Upper lobe of left lung (tissue), 6 donors: ENCODE measurements around the gene MACROD2. TPM values are rescaled to one million over a fixed set of nuclear protein-coding genes. Genes with fewer than 3 reads are reported as not detected.
"Not testable (repeated sequence)": the region's sequence is repeated elsewhere in the genome, so short reads cannot be mapped to it uniquely, and the experiment has no call there.

ENCODE experiments used
- ATAC-seq, 2 donors: fragments of 200-7000 bp; cut with Tn5 transposase; one replicate each; pipeline ENCODE4 v1.9.1; 2022; ENCODE audit warnings: mild to moderate bottlenecking in 2 of 2, moderate library complexity in 2 of 2; ENCODE audit not compliant: low FRiP score in 2 of 2
- DNase-seq, 2 donors: peaks; one replicate each; pipeline ENCODE4 v3.0.0-alpha.2; 2019 to 2020
- H3K27ac ChIP-seq, 4 donors: fragments of 200-600 bp; sonication (generic); one replicate each; pipeline ENCODE4 v1.5.1; 2016 to 2019
- H3K27me3 ChIP-seq, 4 donors: fragments of 200-600 bp; sonication (generic); one replicate each; pipeline ENCODE4 v1.5.1; 2017 to 2019
- H3K36me3 ChIP-seq, 4 donors: fragments of 200-600 bp; sonication (generic); one replicate each; pipeline ENCODE4 v1.5.1; 2016 to 2019
- H3K4me1 ChIP-seq, 4 donors: fragments of 200-600 bp; sonication (generic); one replicate each; pipeline ENCODE4 v1.5.1; 2018 to 2019
- H3K4me3 ChIP-seq, 4 donors: fragments of 200-600 bp; sonication (generic); one replicate each; pipeline ENCODE4 v1.5.1; 2017 to 2019; ENCODE audit warnings: mild to moderate bottlenecking in 2 of 4, moderate library complexity in 1 of 4
- H3K9me3 ChIP-seq, 4 donors: fragments of 200-600 bp; sonication (generic); one replicate each; pipeline ENCODE4 v1.5.1; 2018 to 2019
- CTCF ChIP-seq, 6 experiments: fragments of 450-650 bp in 4 of 6; fragments of 200-600 bp in 2 of 6; sonication (generic) in 2 of 6; IDR thresholded peaks; one replicate each; pipeline ENCODE4 v1.5.1; 2016 to 2019; ENCODE audit warnings: antibody characterized with exemption in 6 of 6
- EP300 ChIP-seq, 4 donors: sonication (generic); formaldehyde crosslinking; IDR thresholded peaks; one replicate each; pipeline ENCODE4 v1.5.1; 2017; ENCODE audit warnings: antibody characterized with exemption in 4 of 4, control low read depth in 2 of 4
- POLR2A ChIP-seq, 4 donors: fragments of 450-650 bp; IDR thresholded peaks; one replicate each; pipeline ENCODE4 v1.5.1; 2016 to 2017; ENCODE audit warnings: antibody characterized with exemption in 4 of 4, mild to moderate bottlenecking in 2 of 4
- POLR2AphosphoS5 ChIP-seq, 2 donors: sonication (generic); formaldehyde crosslinking; IDR thresholded peaks; one replicate each; pipeline ENCODE4 v1.5.1; 2017; ENCODE audit warnings: antibody characterized with exemption in 2 of 2
- WGBS, 2 donors: methylation state at CpG; one replicate each; pipeline ENCODE4 v1.1.5; 2017 to 2018; 5-methylcytosine and 5-hydroxymethylcytosine counted together
- total RNA-seq, 6 donors: library from RNA; depleted of rRNA in 4 of 6; stranded (reverse); fragments of >200 nt in 4 of 6; gene quantifications; one replicate each; pipeline versions ENCODE4 v1.1.0 to v1.2.1, GENCODE V29; 2016 to 2021
- donor health status: DM: no; HTN: no; CAD: no; lungs with moderate emphysema.
- donor health status: DM: no; HTN: yes; CAD: no; lungs with severe emphysema.

The MACROD2 gene
- total RNA-seq, 6 donors from 2014 or later, result 20.7 to 84.3 (median 36.3) TPM

GRCh38 chr20:14922503-14923267, 927.4 kb downstream of the MACROD2 start:
- TF ChIP-seq EP300 (IDR thresholded peaks at IDR 0.05) (no peak), CTCF (IDR thresholded peaks at IDR 0.05) (no peak), POLR2A (IDR thresholded peaks at IDR 0.05) (no peak), POLR2AphosphoS5 (IDR thresholded peaks at IDR 0.05) (no peak)

GRCh38 chr20:14924433-14924832, 929.1 kb downstream of the MACROD2 start:
- no peak for ATAC-seq
- DNase-seq, result no peak
- H3K27ac ChIP-seq, result no peak overlapping the region
- 30 to 45% methylated on average over 1 of the region's 1 CpG for WGBS, 2 donors
- H3K9me3 ChIP-seq, result no peaks in the 10 kb centered on the region
- H3K4me1 ChIP-seq, result peaks cover 0 to 10% (median 4%) of the 10 kb centered on the region in 4 donors
- TF ChIP-seq POLR2A (IDR thresholded peaks at IDR 0.05), result no peak
- no peak for TF ChIP-seq EP300 (IDR thresholded peaks at IDR 0.05)
- TF ChIP-seq POLR2AphosphoS5 (IDR thresholded peaks at IDR 0.05), result no peak
- no peak for TF ChIP-seq CTCF (IDR thresholded peaks at IDR 0.05)
- H3K36me3 ChIP-seq, result no peaks in the 10 kb centered on the region
- H3K4me3 ChIP-seq, result no peak overlapping the region
- no peaks in the 10 kb centered on the region for H3K27me3 ChIP-seq

More at GRCh38 chr20:14922503-14923267, 927.4 kb downstream of the MACROD2 start:
- H3K4me3 ChIP-seq, result no peak overlapping the region
- peaks cover 0 to 10% (median 5%) of the 10 kb centered on the region in 4 donors for H3K4me1 ChIP-seq
- DNase-seq (no peak), ATAC-seq (no peak)
- H3K9me3 ChIP-seq, result no peaks in the 10 kb centered on the region
- H3K36me3 ChIP-seq, result no peaks in the 10 kb centered on the region
- WGBS, 2 donors, result 81 to 85% methylated on average over 5 of the region's 5 CpGs
- no peak overlapping the region for H3K27ac ChIP-seq
- no peaks in the 10 kb centered on the region for H3K27me3 ChIP-seq

DNA sequence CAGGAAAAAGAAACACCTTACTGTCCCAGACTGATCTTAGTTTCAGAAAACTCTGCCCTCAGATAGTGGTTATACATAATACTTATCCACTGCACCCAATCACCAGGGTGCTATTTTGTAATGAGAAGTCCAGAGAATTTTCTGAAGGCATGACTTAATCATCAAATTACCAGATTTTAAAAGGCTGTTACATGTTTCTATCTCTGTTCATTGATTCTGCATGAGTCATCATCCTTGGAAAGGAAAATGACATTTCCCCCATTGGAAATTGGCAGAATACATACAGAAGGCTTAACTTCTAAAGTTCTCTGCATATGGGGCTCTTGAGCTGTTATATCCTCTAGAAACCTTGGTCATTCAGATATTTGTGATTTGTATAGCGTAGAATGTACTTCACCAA, 930.0 kb downstream of the MACROD2 start:
- no peak for ATAC-seq
- TF ChIP-seq EP300 (IDR thresholded peaks at IDR 0.05), result no peak
- no peak for TF ChIP-seq POLR2A (IDR thresholded peaks at IDR 0.05)
- TF ChIP-seq POLR2AphosphoS5 (IDR thresholded peaks at IDR 0.05), result no peak
- TF ChIP-seq CTCF (IDR thresholded peaks at IDR 0.05), result no peak
- H3K4me3 ChIP-seq, result no peak overlapping the region
- peaks cover 0 to 5% (median 0%) of the 10 kb centered on the region in 4 donors for H3K4me1 ChIP-seq
- no peak overlapping the region for H3K27ac ChIP-seq
- DNase-seq, result no peak
- H3K27me3 ChIP-seq, result no peaks in the 10 kb centered on the region
- 83 to 100% methylated on average over 1 of the region's 1 CpG for WGBS, 2 donors
- H3K36me3 ChIP-seq, result no peaks in the 10 kb centered on the region
- no peaks in the 10 kb centered on the region for H3K9me3 ChIP-seq

- not testable (repeated sequence) for DNase-seq, H3K4me3 ChIP-seq, H3K27ac ChIP-seq, H3K9me3 ChIP-seq, ATAC-seq, H3K36me3 ChIP-seq, H3K4me1 ChIP-seq, H3K27me3 ChIP-seq
- WGBS, 2 donors, result 70 to 76% methylated on average over 2 of the region's 2 CpGs
These were observed 931.1 kb downstream of the MACROD2 start for GRCh38 chr20:14926436-14926835.

DNA sequence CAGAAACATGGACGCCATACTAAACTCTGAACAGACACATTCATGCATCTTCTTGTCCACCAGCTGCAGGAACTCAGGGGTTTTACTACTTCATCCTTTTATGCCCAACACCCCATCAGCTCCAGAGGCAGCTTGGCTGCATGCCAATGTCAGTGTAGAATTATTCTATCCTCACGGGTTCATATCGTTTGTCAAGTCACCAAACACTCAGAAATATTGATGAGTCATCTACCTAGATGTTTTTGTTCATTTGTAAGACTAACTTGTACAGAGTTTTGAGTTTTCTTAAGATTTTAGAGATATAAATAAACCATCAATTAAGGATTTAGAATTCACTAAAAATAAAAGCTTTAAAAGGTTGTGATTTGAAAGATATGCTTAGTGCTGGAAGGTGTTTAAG, 932.8 kb downstream of the MACROD2 start:
- Histone ChIP-seq H3K27ac (no peak overlapping the region), H3K4me1 (peaks cover 0 to 3% (median 0%) of the 10 kb centered on the region in 4 donors), H3K9me3 (no peaks in the 10 kb centered on the region), H3K4me3 (no peak overlapping the region), H3K36me3 (no peaks in the 10 kb centered on the region), H3K27me3 (no peaks in the 10 kb centered on the region)
- ATAC-seq (no peak), DNase-seq (no peak)
- 24 to 25% methylated on average over 3 of the region's 3 CpGs for WGBS, 2 donors
- TF ChIP-seq POLR2A (IDR thresholded peaks at IDR 0.05) (no peak), CTCF (IDR thresholded peaks at IDR 0.05) (no peak), EP300 (IDR thresholded peaks at IDR 0.05) (no peak)
